Erythroblast (primary cell): Measurements from ENCODE around the gene EIF2B5.

ENCODE experiments used
- GATA1 ChIP-seq: IDR thresholded peaks from 2 replicates; pipeline ENCODE4 v1.6.1; 2011; ENCODE audit warnings: low read depth, mild to moderate bottlenecking, control low read depth, low read length, moderate library complexity
- POLR2A ChIP-seq: IDR thresholded peaks from 2 replicates; pipeline ENCODE4 v1.6.1; 2011; ENCODE audit warnings: mild to moderate bottlenecking, low read length

DNA sequence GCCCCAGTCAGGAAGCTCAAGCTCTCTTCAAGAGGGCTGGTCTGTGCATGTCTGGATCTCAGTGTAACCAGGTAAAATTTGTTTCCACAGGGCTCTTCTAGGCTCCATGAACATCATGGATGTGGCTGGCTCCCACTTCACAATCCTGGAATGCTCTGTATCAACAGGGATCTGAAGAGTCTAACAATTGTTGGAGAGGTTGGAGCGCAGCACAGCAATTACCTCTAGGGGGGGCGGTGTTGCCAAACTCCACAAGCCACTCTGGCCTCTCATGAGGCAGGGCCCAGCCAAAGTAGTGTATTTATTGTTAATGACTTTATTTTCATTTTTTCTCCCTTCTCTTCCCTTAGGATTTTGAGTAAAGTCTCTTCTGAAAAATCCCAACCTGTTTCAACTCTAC is 6.1 kb upstream of the EIF2B5 start:
- TF ChIP-seq GATA1, result no peak
- no peak for TF ChIP-seq POLR2A
